Kidney glomerular epithelial cell (primary cell): Measurements from ENCODE around the gene DNAI1.
"Not testable (repeated sequence)": the region's sequence is repeated elsewhere in the genome, so short reads cannot be mapped to it uniquely, and the experiment has no call there.

Experiments
- DNase-seq: peaks from one replicate; lab custom pipeline; 2025; lab: John Stamatoyannopoulos, UW

The DNAI1 gene

GRCh38 chr9:34513567-34514214, 55.1 kb downstream of the DNAI1 start:
- no peak for DNase-seq

- no peak for DNase-seq
Observed at GRCh38 chr9:34514401-34514800, 55.8 kb downstream of the DNAI1 start.

- no peak for DNase-seq
Observed at GRCh38 chr9:34514816-34515215, 56.2 kb downstream of the DNAI1 start.

GRCh38 chr9:34515959-34516358, 57.4 kb downstream of the DNAI1 start:
- no peak for DNase-seq

DNA sequence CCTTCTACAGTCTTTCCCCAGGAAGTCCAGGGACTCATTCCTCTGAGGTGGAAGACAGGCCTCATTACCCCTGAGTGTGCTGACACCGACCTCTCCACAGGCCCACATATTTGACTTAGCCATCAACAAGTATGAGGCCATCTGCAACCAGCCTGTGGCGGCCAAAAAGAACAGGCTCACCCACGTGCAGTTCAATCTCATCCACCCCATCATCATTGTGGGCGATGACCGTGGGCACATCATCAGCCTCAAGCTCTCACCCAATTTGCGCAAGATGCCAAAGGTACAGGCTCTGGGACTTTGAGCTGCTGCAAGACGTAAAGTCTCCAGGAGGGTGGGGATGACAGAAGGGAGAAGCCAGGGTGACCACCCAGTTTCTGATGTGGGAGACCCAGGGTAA, 58.6 kb downstream of the DNAI1 start:
- no peak for DNase-seq

- no peak for DNase-seq
Observed at GRCh38 chr9:34518110-34518616, 59.6 kb downstream of the DNAI1 start.

DNA sequence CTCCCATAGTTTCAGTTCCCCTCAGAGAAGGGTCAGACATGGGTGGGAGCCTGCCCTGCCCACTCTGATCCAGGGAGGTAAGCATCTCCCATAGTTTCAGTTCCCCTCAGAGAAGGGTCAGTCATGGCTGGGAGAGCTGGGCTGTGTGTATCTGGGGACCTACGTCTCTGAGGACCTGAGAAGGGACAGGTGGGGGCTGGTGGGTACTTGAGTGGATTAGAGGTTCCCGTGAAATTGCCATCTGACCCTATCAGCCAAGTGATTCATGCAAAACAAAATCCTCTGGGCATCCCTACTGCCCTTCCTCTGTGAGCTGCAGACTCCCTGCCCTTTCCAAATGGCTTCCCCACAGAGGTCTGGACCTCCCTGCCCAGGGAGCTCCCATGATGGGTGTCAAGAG, 60.3 kb downstream of the DNAI1 start:
- no peak for DNase-seq

- DNase-seq: no peak
Observed at GRCh38 chr9:34519321-34520020, 60.9 kb downstream of the DNAI1 start.

GRCh38 chr9:34520096-34520495, 61.5 kb downstream of the DNAI1 start:
- no peak for DNase-seq

DNA sequence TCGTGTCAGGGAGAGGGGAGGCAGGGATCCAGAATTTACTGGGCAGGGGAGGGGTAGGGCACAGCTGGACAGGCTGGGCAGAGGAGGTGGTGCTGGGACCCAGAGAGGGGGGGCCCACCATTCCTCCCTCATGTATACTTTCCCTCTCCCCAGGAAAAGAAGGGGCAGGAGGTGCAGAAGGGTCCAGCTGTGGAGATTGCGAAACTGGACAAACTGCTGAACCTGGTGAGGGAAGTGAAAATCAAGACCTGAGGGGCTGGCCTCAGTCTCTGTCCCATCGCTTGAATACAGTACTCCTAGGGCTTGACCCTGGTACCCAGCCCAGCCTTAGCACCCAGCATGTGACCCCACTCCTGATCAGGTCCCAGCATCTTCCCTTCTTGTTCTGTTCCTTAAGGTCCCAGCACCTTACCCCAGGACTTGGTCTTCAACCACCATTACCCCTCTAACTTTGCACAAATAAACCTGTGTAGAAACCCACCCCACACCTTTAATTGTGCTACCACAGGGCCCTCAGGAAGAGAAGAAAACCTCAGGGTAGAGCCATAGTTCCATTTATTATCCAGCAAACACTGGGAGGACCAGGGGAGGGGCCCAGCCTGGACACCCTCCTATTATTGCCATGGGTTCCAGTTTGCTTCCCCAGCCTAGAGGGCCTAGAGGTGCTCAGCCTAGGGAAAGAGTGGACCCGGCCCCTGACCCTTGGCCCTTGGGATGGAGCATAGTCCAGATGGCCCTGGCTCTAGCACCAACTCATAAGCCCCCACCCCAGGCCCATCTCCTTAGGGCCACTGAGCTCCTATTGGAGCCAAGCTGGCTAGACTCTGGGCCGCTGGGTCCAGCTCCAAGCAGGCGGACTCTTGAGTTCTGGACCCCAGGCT, 62.1 kb downstream of the DNAI1 start:
- DNase-seq: no peak

DNA sequence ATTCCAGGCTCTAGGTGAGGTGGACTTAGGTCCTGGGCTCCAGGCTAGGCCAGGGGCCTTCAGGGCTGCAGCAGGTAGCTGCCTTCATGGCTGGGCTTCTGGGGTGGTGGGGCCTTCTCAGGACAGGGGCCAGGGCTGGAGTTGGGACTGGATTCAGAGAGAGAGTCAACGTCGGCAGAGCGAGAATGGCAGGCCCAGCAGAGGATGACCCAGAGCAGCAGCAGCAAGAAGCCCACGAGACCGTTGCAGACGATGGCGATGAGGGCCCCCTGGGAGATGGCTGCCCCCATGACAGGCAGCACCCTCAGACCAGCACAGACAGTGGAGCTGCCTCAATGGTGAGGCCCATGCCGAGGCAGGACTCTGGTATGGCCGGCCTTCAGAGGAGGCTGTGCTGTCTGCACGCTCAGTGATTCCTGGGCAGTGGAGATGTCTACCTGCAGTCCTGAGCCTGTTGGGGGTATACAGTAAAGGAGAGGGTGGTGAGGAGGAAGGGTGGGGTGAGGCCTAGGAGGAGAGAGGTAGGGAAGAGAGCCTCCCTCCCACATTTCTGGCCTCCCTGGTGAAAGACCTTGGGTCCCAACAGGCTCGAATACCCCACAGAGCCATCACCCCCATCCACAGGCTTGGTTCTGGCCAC, 62.9 kb downstream of the DNAI1 start:
- no peak for DNase-seq

GRCh38 chr9:34522091-34522887, 63.7 kb downstream of the DNAI1 start:
- DNase-seq: no peak

- DNase-seq: peak; percentile 73
Observed at GRCh38 chr9:34522971-34523797, 64.6 kb downstream of the DNAI1 start, which contains the start of gene ENHO. ENHO (minus strand) TSS chr9:34522990; CDS start chr9:34521695, 1,295 bp downstream.

- no peak for DNase-seq
Observed at GRCh38 chr9:34524349-34524748, 65.7 kb downstream of the DNAI1 start.

DNA sequence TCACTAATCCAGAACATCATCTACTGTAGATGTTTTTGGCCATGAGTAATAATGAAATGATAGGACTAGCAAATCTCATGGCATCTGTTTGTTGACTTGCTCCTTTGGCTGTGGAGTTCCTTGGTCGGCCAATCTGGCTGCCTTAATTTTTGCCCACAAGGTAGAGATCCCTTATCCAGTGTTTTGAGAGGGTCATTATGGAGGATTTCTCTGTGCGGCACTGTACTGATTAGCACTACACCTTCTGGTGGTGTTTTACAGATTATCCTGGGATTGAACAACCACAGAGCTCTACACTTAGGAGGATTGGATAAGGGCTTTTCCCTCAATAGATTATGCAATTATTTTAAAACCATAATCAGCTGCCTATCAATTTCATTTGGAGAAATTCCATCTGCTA, 67.4 kb downstream of the DNAI1 start:
- no peak for DNase-seq

DNA sequence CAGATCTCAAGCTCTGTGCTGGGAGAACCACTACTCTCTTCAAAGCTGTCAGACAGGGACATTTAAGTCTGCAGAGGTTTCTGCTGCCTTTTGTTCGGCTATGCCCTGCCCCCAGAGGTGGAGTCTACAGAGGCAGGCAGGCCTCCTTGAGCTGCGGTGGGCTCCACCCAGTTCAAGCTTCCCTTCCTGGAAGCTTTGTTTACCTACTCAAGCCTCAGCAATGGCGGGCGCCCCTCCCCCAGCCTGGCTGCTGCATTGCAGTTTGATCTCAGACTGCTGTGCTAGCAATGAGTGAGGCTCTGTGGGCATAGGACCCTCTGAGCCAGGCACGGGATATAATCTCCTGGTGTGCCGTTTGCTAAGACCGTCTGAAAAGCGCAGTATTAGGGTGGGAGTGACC, 73.4 kb downstream of the DNAI1 start:
- not testable (repeated sequence) for DNase-seq

- no peak for DNase-seq
Observed at GRCh38 chr9:34536685-34537084, 78.1 kb downstream of the DNAI1 start.

DNA sequence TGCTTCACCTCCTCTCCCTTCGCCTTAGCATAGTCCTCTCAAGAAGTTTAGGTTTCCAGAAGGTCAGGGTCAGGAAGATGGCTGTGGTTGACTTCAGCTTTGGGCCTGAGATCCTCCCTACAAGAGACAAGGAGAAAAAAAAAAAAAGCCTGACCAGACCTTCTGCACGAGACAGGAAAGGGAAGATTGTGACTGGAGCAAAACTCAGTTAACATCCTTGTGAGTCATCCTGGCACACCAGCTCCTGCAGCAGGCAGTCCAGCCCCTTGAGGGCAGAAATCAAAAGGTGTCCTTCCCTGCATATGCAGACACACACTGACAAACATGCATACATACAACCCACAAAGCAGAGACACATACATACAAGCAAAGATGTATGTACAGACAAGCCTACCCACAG, 82.2 kb downstream of the DNAI1 start:
- DNase-seq: peak; percentile 35

DNA sequence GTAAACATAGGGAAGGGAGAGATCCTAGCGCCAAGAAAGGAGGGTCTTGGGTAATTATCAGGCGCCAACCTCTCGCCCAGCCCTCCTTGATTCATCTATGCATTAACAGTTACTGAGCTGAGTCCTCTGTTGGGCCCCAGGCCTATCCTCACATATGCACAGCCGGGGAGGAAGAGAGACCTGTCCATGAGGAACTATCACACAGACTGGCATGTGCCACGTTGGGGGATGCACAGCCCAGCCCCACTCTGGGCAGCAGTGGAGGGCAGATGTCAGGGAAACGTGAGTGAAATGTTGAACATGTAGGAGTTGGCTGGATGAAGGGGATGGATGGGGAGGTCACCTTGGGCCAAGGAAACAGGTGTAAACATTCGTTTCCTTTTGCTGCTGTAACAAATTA, 82.9 kb downstream of the DNAI1 start:
- no peak for DNase-seq

DNA sequence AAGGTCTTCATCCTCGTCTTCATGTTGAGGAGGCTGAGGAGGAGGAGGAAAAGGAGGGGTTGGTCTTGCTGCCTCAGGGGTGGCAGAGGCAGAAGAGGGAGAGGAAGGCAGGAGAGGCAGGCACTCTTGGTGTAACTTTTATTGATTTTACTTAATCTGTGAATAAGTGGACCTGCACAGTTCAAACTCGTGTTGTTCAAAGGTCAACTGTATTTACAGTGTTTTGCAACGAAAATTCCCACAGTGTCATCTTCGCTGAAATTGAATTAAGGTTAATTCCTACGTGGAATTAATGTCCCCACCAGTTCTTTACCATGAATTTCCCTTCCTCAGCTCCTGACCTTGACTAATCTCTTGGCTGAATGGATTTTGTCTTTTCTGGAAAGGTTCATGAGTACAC, 85.4 kb downstream of the DNAI1 start:
- no peak for DNase-seq
